Kidney (tissue), 14 donors: Measurements from ENCODE around the gene MOB1B. TPM values are rescaled to one million over a fixed set of nuclear protein-coding genes. Genes with fewer than 3 reads are reported as not detected.
"Not testable (repeated sequence)": the region's sequence is repeated elsewhere in the genome, so short reads cannot be mapped to it uniquely, and the experiment has no call there.

ENCODE experiments used
- DNase-seq, 5 donors: peaks; one replicate each; pipeline ENCODE4 v3.0.0-alpha.2; 2013 to 2020
- FAIRE-seq: peaks from 2 replicates; lab custom pipeline; 2012; peaks lifted over from hg19 to GRCh38; lab: Jason Lieb, UNC
- H3K27ac ChIP-seq, 2 donors: one replicate each; pipeline ENCODE4 v1.7.0; 2013; ENCODE audit warnings: low read depth in 2 of 2, low read length in 2 of 2, inconsistent platforms in 1 of 2
- H3K27me3 ChIP-seq: one replicate; pipeline ENCODE4 v1.7.1; 2013; ENCODE audit warnings: low read length, inconsistent platforms; ENCODE audit not compliant: control insufficient read depth, insufficient read depth
- H3K36me3 ChIP-seq, 3 donors: one replicate each; pipeline versions ENCODE4 v1.7.0 to v1.7.1; 2013; ENCODE audit warnings: low read length in 3 of 3, control low read depth in 1 of 3, inconsistent platforms in 1 of 3; ENCODE audit not compliant: insufficient read depth in 3 of 3, control insufficient read depth in 2 of 3
- H3K4me1 ChIP-seq, 3 donors: one replicate each; pipeline versions ENCODE4 v1.7.0 to v1.7.1; 2013; ENCODE audit warnings: low read length in 3 of 3, inconsistent platforms in 1 of 3, low read depth in 1 of 3; ENCODE audit not compliant: control insufficient read depth in 2 of 3, insufficient read depth in 2 of 3
- H3K4me3 ChIP-seq, 3 donors: one replicate each; pipeline versions ENCODE4 v1.7.0 to v1.8.1; 2013; ENCODE audit warnings: low read length in 3 of 3, control low read depth in 1 of 3, inconsistent platforms in 1 of 3
- H3K9ac ChIP-seq, 3 donors: one replicate each; pipeline versions ENCODE4 v1.7.0 to v1.7.1; 2013; ENCODE audit warnings: low read length in 3 of 3, control low read depth in 1 of 3, inconsistent platforms in 1 of 3
- H3K9me3 ChIP-seq, 3 donors: one replicate each; pipeline versions ENCODE4 v1.7.0 to v1.7.1; 2013; ENCODE audit warnings: low read length in 3 of 3, control low read depth in 1 of 3, inconsistent platforms in 1 of 3; ENCODE audit not compliant: control insufficient read depth in 2 of 3, insufficient read depth in 1 of 3
- CTCF ChIP-seq: IDR thresholded peaks from 3 replicates; pipeline ENCODE4 v1.5.1; 2012; ENCODE audit warnings: mild to moderate bottlenecking, moderate library complexity, borderline replicate concordance; ENCODE audit not compliant: insufficient read depth; ENCODE audit errors: extremely low read depth
- intact Hi-C: fragments of 100-400 bp; cut with DNase I; formaldehyde crosslinking; loops from one replicate; pipeline ENCODE4 v1.11.1; 2022
- polyA plus RNA-seq: library from polyadenylated mRNA; stranded (reverse); fragments of 350-450 nt; fragmentation: Illumina TruSeq; extraction: RNeasy Lipid Tissue Mini Kit (QIAGEN cat#74804); gene quantifications from one replicate; pipeline ENCODE4 v1.2.3, GENCODE V29; 2014; ENCODE audit warnings: low read depth, low replicate concordance; ENCODE audit not compliant: insufficient read depth
- total RNA-seq: library from RNA; stranded (reverse); fragmentation: NEBNext Ultra II Directional; extraction: Animal tissue kit (Norgen Biotek cat#: 25700); gene quantifications from one replicate; pipeline ENCODE4 v1.2.1, GENCODE V29; 2021
- donor health status: control.
- donor health status: control.
- donor health status: control.
- donor health status: control.
- donor health status: control.
- donor health status: DM: yes; HTN: yes; CAD: no.
- donor health status: Normal renal cell carcinoma (clear cell type).

MOB1B gene
- total and polyA plus RNA-seq, 2 donors from 2014 or later, result 13.9 to 34.2 TPM

GRCh38 chr4:71029504-71029903, 127.3 kb downstream of the MOB1B start:
- no peaks in the 10 kb centered on the region for H3K27me3 ChIP-seq

GRCh38 chr4:71032106-71032505, 129.9 kb downstream of the MOB1B start:
- H3K9me3 ChIP-seq, H3K27me3 ChIP-seq, H3K4me3 ChIP-seq, H3K36me3 ChIP-seq, DNase-seq, H3K27ac ChIP-seq, intact Hi-C loops, H3K9ac ChIP-seq, FAIRE-seq, H3K4me1 ChIP-seq: not testable (repeated sequence)

More at GRCh38 chr4:71029504-71029903, 127.3 kb downstream of the MOB1B start:
- intact Hi-C loops, result no loop called here
- Histone ChIP-seq H3K4me1 (peaks cover 0 to 5% (median 2%) of the 10 kb centered on the region in 3 donors), H3K9me3 (no peaks in the 10 kb centered on the region), H3K36me3 (no peaks in the 10 kb centered on the region), H3K27ac (no peak overlapping the region), H3K9ac (no peak overlapping the region), H3K4me3 (no peak overlapping the region)
- DNase-seq (no peak), FAIRE-seq (no peak)
- TF ChIP-seq CTCF, result no peak

Other genes with a start within 250 kb of the MOB1B start
- gene JCHAIN, start 235.9 kb upstream of the MOB1B start, total RNA-seq, result 355 TPM
- 5.1 TPM for gene JCHAIN, start 235.9 kb upstream of the MOB1B start, polyA plus RNA-seq
- gene UTP3, start 213.8 kb upstream of the MOB1B start, total RNA-seq, result 28.6 TPM
- gene UTP3, start 213.8 kb upstream of the MOB1B start, polyA plus RNA-seq, result 25.8 TPM
- 72.5 TPM for gene RUFY3, start 180.4 kb upstream of the MOB1B start, total RNA-seq
- 40.6 TPM for gene RUFY3, start 180.4 kb upstream of the MOB1B start, polyA plus RNA-seq
- 56.6 TPM for gene GRSF1, start 62.5 kb upstream of the MOB1B start, total RNA-seq
- gene GRSF1, start 62.5 kb upstream of the MOB1B start, polyA plus RNA-seq, result 64.9 TPM
- gene DCK, start 91.3 kb downstream of the MOB1B start, total RNA-seq, result 15.2 TPM
- gene DCK, start 91.3 kb downstream of the MOB1B start, polyA plus RNA-seq, result 5.5 TPM